ENCODE measurements around the gene CACNA1B. TPM values are rescaled to one million over a fixed set of nuclear protein-coding genes. Genes with fewer than 3 reads are reported as not detected.

The CACNA1B gene
- total and polyA plus RNA-seq, 3 donors from 2014 or later = 7.6 to 15.7 (median 11.0) TPM

DNA sequence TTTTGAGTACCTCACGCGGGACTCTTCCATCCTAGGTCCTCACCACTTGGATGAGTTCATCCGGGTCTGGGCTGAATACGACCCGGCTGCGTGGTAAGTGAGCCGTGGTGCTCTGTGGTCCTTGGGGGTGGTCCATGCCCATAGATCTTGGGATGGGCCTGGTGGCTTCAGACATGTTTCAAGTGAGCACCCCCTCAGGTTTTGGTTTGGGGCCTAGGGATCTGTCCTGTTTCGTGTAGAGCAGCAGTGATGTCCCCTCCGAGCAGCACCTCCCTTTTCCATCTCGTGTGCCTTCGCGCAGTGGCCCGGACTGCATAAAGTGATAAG lies 218.9 kb downstream of the CACNA1B start:
- intact Hi-C loops (cut with DNase I; ENCODE audit: low total_unique reads) = no loop called here
- H3K9me3 ChIP-seq = no peaks in the 10 kb centered on the region
- no peaks in the 10 kb centered on the region for H3K4me1 ChIP-seq
- no peak overlapping the region for H3K27ac ChIP-seq
- H3K36me3 ChIP-seq (ENCODE audit: low read depth, missing control alignments) = no peaks in the 10 kb centered on the region
- no peaks in the 10 kb centered on the region for H3K27me3 ChIP-seq
- no peak overlapping the region for H3K4me3 ChIP-seq
- 98 to 100% methylated on average over 7 to 13 of the region's 13 CpGs for WGBS, 2 donors
- TF ChIP-seq POLR2A (IDR thresholded peaks at IDR 0.05) (no peak), CTCF (IDR thresholded peaks at IDR 0.05) (no peak)
- peak; percentile 11 for DNase-seq

DNA sequence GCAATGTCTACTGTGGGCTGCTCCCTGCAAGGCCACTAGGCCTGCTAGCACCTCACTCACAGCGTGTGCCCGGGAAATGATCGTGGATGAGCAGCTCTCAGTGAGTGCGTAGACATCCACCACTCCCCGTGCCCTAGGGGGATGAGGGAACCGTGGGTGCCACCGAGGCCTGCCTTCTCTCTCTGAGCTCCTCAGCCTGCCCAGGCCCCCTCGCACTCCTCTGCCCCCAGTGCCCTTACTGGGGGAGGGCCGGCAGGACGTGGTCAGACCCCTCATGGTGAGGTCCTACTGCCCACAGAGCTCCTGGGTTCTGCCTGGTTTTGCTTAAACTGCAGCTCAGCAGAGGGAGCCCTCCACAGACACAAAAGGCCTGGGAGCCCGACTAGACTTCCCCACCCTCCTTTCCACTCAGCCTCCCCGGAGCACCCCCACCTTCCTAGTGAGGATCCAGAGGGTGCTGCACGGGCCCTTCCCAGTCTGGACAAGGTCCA lies 220.0 kb downstream of the CACNA1B start:
- Histone ChIP-seq H3K36me3 (ENCODE audit: low read depth, missing control alignments) (no peaks in the 10 kb centered on the region), H3K9me3 (no peaks in the 10 kb centered on the region), H3K4me1 (no peaks in the 10 kb centered on the region), H3K27ac (no peak overlapping the region), H3K4me3 (no peak overlapping the region), H3K27me3 (no peaks in the 10 kb centered on the region)
- 85 to 88% methylated on average over 10 to 13 of the region's 13 CpGs for WGBS, 2 donors
- intact Hi-C loops (cut with DNase I; ENCODE audit: low total_unique reads) = no loop called here
- DNase-seq = peak; percentile 6
- TF ChIP-seq CTCF (IDR thresholded peaks at IDR 0.05) (no peak), POLR2A (IDR thresholded peaks at IDR 0.05) (no peak)

DNA sequence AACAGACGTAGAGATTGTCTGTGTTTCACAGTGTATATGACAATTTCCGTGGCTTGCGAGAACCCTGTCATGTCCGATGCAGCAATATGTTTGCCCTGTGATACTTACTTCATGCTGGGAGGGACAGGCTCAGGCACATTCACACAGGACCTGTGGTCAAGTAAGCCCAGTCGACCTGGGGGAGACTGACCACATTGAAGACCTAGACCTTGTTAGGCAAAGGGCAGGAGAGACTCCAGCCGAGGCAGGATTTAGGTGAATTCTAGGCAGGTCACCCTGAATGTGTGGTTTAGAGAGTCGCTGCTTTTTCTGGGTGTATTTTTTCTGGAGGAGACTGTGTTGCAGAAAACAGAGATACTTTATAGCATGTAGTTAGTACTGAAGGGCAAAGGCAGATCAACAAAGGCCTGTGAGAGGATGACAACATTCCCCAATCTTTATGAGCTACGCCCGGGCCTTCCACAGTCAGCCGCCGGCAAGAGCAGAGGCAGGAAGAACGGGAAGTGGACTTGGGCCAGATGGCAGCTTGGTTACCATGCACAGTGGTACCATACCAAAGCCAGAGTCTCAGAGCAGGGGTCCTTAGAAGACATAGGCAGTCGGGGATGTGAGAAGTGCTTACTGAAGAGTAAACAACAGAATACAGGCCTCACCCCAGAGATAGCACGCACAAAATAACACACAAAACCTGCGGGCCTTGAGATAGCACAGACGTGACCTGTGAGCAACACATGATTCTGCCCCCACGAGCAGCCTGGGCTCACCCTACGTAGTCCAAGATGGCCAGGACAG lies 220.7 kb downstream of the CACNA1B start:
- 82 to 89% methylated on average over 18 of the region's 18 CpGs for WGBS, 2 donors
- no peaks in the 10 kb centered on the region for H3K36me3 ChIP-seq (ENCODE audit: low read depth, missing control alignments)
- no peaks in the 10 kb centered on the region for H3K9me3 ChIP-seq
- H3K27ac ChIP-seq = no peak overlapping the region
- H3K27me3 ChIP-seq = no peaks in the 10 kb centered on the region
- peak; percentile 2 for DNase-seq
- H3K4me3 ChIP-seq = no peak overlapping the region
- TF ChIP-seq CTCF (IDR thresholded peaks at IDR 0.05) (no peak), POLR2A (IDR thresholded peaks at IDR 0.05) (no peak)
- no peaks in the 10 kb centered on the region for H3K4me1 ChIP-seq
- intact Hi-C loops (cut with DNase I; ENCODE audit: low total_unique reads) = no loop called here

DNA sequence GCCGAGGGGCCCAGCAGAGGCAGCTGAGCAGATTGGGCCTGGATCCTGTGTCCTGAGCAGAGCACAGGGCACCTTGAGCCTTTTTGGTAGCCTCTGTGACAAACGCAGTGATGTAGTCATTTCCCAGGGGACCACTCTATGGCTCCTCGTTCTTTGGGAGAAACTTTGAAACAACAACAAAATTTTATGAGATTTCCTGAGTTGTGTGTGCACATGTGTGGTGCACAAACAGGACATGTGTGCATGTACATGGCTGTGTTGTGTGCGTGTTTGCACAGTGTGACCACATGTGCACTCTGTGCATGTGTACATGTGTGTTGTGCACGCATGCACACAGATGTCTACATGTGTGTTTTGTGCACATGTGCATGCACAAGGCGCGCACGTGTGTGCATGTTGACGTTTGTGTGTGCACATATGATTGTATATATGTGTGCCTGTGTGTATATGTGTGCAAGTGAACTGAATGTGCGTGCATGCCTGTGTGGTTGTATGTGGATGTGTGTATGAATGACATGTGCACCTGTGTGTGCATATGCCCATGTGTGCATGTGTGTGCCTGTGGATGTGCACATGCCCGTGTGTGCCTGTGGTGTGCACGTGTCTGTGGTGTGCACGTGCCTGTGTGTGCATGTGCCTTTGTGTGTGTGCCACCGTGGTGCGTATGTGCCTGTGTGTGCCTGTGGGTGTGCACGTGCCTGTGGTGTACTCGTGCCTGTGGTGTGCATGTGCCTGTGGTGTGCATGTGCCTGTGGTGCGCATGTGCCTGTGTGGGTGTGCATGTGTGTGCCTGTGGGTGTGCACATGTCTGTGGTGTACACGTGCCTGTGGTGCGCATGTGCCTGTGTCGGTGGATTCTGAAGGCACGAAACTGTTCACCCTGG lies 221.6 kb downstream of the CACNA1B start:
- Histone ChIP-seq H3K4me3 (no peak overlapping the region), H3K9me3 (no peaks in the 10 kb centered on the region), H3K4me1 (no peaks in the 10 kb centered on the region), H3K27ac (no peak overlapping the region), H3K27me3 (no peaks in the 10 kb centered on the region), H3K36me3 (ENCODE audit: low read depth, missing control alignments) (no peaks in the 10 kb centered on the region)
- TF ChIP-seq CTCF (IDR thresholded peaks at IDR 0.05) = no peak
- no peak for TF ChIP-seq POLR2A (IDR thresholded peaks at IDR 0.05)
- intact Hi-C loops (cut with DNase I; ENCODE audit: low total_unique reads) = no loop called here
- 89 to 92% methylated on average over 22 of the region's 22 CpGs for WGBS, 2 donors
- DNase-seq = peak; percentile 10

Measured in testis (tissue), 3 donors.